NK-92 (cell line): ENCODE measurements around the gene PIGZ.

ENCODE experiments used
- DNase-seq: peaks from one replicate; lab custom pipeline; 2025; ENCODE audit not compliant: unreplicated experiment; lab: John Stamatoyannopoulos, UW

Gene PIGZ

DNA sequence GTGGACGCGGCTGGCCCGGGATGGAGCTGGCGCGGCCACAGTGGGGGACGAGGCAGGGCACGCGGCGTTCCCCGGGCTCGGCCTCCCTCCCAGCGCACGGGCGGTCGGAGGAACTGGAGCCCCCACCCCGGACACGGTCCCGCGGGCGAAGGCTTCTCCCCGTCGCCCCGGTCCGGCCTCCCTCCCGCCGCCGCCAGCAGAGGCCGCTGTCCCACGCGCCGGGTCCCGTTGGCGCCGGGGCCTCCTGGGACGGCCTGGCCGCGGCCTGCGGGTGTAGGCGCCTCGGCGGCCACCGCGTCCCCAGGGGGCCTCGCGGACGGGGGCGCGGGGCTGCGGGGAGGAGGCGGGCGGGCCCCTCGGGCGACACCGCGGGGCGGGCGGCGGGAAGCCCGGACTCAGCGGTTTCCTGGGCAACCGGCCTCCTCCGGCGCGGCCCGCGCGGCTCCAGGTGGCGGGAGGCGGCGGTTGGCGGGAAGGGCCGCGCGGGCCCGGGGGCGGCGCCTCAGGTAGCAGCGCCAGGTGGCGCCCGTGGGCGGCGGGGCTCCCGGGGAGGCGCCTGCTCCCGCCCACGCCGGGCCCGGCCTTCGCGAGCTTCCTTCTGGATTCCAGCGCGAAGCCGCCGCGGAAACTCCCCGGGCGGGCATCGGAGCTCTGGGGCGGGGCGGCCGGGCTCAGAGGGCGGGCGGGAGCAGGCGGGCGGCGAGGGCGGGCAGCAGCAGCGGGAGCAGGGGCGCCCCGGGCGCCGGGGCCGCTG, 34.2 kb upstream of the PIGZ start:
- DNase-seq, result peak; percentile 12

DNA sequence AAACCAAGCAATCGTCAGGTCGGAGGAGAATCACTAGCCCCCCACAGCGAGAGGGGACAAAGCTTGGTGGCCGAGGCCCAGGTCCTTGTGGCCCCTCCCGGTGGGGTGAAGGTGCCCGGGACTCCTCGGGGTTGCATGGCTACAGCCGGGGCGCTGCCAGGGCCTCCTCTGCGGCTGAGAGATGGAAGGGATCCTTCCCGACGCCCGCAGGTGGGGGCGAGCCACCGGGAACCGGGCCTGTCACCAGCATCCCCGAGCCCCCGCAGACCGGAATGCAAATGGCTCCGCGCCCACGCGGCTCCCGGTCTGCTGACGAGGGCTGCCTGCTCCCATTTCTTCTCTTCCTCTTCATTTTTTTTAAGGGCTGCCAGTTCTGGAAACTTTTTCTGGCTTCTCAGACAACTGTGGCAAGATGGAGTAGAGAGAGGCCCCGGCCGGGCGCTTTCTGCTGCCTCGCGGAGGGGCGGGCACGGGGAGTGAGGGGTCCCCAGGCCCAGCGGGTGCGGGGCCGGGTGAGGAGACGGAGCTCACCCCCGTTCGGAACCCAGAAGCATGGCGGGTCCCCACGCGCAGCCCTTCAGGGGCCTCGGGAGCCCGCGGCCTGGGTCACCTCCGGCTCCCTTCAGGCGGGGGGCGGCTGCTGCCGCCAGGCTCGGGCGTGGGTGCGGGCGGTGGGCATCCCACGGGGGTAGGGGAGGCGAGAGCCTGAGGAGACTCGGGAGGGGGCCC, 33.5 kb upstream of the PIGZ start:
- DNase-seq, result no peak

DNA sequence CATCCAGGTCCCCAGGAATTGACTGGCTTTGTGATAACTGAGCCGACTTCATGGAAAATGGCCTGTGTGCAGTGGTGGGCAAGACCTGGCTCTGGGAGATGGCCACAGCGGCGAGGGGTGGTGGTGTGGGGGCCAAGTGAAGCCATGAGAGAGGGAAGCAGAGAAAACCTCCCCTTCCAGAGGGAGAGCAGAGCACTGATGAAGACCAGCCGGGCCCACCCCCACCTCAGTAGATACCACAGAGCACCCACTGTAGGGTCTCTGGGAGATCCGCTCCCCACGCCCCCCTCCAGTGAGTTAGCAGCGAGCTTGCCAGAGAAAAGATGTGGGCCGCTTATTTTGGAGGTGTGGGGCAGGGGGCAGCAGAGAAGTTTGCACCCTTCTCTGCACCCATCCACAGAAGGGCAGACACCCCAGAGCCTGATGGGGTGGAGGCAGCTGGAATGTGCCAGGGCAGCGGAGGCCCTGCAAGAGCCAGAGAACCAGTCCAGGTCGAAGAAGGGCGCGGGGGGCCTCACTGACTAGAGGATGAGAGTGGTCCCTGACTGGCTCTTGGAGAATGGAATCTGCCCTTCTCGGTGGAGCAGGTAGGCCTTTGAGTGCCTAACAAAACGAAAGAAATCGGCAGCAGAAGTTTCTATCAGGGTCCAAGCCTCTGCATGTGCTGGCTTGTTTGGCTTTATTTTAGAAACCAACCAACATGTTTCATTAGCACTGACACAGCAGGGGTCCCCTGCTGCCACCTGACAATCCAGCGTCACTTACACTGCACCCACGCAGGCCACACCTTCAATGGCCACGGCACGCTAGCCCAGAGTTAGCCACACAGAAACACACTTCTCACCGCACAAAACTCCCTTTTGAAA, 32.7 kb upstream of the PIGZ start:
- no peak for DNase-seq

DNA sequence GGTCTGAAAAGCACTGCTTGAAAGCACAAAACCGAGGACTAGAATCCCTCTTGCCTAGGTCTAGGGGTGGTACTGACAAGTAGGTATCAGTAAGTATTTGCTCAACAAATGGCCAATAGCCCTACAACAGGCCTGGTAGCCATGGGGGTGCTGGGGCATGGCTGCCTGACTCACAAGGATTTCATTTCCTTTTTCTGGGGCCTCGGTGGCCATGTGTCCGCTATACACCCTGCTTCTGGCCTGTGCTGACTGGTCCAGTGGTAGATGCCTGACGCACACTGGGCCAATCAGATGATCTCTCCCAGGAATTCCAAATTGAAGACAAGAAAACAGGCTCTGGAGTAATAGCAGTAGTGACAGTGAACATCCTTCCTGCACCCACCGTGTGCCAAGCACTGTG, 31.6 kb upstream of the PIGZ start:
- no peak for DNase-seq

DNA sequence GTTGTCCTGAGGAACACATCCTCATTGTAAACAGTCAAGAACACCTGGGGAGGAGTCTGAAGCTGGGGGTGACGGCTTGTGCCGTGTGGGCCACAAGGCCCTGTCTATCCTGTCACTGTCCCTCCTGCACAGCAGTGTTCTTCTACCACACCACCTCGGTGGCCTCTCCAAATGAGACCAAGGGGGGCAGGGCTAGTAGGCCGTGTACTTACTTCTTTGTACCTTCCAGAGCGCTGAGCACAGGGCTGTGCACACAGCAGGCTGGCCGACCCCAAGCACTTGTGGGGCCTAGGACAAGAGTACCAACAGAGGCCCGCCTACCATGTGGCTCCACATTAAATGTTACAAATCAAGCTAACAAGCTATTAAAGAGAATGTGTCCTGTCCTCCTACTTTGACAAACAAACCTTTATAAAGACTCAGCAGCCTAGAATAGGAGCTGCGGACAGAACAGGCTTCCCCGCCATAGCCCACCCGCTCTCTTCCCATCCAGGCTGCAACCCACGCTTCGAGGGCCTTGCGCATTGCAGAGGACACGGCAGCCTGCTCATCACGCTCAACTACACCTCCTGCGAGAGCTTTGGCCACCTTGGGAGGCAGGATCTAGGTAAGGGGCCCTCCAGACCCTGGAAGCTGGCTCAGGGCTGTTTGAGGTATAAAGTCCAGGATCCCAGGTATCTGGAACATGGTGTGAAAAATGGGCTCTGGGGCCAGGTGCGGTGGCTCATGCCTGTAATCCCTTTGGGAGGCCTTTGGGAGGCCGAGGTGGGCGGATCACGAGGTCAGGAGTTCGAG, 30.5 kb upstream of the PIGZ start:
- DNase-seq, result no peak

DNA sequence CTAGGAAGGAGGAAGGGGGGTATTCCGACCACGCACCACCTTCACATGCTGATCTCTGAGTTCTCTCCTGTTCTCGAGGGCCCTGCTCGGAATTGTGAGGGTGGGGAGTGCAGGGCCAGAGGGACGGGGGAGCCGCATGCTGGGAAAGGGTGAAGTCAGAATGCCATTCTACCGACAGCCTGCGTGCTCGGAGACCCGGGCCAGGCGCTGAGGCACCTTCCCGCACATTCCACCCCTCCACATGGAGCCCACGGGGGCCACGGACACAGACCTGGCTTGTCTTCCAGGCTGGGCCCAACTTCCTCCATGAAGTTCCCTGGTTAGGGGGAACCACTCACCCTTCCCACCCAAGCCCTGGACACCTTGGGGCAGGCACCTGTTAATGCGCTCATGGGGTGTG, 28.7 kb upstream of the PIGZ start:
- DNase-seq, result no peak

DNA sequence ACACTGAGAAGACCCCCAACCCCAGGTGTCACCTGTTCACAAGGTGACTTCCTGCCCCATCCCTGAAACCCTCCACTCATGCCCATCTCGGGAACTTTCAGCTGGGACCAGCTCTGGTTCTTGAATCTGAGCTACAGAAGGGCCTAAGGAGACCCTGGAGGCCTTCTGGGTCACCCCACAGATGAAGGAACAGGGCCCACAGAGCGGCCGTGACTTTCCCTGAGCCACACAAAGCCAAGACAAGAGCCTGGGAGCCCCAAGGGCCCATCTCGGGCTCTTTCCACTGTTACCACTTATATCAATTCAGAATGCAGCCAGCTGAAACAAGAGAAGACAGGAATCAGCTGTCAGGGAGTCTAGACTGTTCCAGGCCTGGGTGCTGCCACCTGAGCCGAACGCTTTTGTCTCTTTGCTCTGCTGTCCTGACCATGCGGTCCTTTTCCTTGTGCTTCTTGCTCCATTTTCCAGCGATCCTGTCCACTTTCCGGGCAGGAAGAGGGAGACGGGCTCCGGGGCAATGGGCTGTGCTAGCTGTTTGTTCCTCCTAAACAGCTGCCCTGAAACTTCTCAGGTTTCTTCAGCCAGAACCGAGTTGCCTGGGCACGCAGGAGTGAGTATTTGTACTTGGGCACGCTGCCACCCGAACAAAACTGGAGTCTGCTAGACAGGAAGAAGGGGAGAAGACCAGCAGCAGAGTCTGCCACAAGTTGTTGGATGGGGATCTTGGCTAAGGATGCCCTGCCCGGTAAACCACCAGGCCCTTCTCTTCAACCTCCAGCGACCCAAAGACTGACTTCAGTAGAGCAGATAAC, 28.0 kb upstream of the PIGZ start:
- no peak for DNase-seq

DNA sequence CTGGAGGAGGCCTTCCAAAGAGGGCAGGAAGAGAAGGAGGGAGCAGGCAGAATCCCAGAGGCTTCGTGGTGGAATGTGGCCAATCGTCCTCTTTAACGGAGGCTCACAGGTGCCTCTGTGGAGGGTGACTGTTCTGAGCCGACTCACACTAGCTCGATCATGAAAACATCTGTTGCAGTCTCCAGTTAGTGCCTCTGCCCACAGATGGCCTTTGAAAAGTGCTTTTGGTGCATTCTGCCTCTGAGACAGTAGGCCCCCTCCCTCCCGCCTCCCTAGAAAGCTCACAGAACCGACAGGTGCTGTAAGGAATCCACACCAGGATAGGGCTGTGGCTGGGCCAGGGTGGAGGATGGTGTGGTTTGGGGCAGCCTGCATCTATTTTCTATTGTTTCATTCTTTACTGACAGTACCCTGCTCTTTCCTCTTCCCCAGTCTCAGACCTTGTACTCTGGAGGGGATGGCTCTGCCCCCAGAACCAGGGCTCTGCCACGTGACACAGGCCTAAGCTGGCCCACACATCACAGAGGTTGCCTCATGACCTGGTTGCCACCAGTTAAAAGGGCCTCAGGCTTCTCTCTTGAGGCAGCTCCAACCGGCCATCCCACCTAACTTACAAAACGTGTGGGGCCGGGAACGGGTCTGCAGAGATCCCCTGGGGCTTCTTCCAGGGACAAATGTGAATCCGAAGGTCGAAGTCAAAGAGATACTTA, 27.2 kb upstream of the PIGZ start:
- no peak for DNase-seq

DNA sequence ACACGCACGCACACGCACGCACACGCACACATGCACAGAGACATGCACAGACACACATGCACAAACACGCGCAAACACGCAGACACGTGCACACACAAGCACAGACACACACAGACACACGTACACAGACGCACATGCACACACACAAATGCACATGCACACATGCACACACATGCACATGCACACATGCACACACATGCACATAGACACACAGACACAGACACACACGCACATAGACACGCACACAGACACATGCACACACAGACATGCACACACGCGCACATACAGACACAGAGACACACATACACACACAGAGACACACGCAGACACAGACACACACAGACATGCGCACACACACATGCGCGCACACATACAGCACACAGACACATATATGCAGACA, 26.4 kb upstream of the PIGZ start:
- no peak for DNase-seq

DNA sequence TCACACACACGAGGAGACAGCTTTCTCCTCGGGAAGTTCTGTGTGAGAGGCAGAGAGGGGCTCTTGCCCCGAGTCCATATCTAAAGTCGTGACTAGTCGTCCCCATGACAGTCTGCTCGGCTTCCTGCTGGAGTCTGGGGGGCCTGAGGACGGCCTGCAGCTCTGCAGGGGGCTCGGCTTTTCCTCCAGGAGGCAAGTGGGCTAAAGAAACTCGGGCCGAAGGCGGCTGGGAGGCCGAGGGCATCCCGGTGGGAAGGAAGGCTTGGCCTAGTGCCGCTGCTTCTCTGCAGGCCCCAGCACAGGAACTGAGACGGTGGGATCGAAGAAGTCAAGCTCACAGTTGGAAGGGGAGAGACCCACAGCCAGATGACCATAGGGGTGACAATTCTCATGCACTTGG, 25.4 kb upstream of the PIGZ start:
- DNase-seq, result no peak

DNA sequence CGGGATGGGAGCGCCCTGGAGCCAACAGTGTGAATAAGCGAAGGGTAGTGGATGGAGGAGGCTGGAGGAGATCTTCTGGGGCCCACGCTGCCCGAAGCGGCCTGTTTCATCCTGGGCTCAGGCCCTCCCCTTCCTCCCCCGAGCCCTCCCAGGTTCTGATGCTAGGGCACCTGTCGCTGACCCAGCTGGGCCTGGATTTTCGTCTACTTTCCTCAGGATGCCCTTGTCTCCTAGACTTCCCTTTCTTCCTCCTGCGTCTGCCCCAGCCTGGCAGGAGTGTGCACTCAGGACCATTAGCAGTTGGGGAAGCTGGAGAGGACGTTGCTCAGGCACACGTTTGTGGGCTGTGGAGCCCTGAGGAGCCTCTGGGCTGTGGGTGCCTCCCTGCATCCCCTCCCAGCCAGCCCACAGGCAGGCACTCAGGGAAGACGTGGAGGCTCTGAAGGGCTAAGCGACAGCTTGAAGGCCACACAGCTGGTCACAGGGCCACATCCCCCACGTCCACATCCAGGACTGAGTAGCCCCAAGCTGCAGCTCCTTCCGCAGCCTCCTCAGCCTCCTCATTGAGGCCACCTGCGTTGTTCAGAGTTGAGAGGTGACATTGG, 23.9 kb upstream of the PIGZ start:
- DNase-seq, result no peak

DNA sequence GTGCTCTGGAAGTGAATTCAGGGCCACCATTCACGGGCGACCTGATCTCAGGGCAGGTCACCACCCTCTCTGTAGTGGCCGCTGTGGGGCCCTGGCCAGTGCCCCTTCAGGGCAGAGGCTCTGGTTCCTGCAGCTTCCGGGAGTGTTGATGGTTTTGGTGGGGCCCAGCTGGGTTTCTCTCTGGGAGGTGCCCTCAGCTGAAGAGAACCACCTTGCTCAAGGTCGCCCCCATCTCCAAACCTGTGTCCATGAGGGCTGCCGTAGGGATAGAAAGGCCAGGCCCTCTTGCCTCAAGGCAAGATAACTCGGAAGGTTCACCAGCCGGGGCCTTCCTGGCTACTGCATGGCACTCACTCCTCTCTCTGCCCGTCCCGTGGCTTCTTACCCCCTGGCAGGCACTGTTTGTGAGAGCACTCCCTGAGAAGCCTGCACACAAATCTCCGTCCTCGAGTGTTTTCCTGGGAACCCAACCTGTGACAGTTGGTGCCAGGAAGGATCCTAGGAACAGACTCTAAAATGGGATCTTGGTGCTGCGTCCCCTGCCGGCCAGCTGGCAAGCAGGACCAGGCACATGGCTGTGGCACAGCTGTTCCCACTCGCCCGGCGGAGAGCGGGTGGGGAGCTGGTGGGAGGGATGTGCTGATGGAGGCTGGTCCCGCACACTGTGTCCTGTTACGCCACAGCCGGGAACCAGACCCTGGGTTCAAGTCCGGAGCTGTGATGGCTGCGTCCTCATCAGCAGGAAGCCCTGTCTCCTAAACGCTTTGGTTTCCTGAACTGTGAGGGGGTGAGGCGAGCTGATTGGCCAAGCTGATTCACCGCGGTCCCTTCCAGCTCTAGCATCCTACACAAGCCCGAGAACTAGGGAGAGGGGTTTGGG, 23.2 kb upstream of the PIGZ start:
- DNase-seq, result no peak

DNA sequence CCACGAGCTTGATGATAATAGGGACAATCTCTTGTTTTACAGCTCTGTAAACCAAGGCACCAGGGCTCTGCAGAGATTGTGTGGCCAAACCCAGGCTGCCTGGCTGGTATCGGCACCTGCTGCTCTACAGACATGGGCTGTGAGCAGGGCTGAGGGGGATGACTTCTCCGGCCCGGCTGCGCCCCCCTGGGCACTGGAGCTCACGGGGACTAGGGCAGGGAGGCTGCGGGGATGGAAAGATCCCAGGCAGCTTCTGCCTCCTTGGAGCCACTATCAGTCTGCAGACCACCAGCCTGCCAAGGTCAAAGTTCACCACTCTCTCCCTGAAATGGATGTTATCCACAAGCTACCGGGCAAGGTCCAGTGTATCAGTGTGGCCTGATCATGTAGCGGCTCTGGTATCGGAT, 22.0 kb upstream of the PIGZ start:
- no peak for DNase-seq

DNA sequence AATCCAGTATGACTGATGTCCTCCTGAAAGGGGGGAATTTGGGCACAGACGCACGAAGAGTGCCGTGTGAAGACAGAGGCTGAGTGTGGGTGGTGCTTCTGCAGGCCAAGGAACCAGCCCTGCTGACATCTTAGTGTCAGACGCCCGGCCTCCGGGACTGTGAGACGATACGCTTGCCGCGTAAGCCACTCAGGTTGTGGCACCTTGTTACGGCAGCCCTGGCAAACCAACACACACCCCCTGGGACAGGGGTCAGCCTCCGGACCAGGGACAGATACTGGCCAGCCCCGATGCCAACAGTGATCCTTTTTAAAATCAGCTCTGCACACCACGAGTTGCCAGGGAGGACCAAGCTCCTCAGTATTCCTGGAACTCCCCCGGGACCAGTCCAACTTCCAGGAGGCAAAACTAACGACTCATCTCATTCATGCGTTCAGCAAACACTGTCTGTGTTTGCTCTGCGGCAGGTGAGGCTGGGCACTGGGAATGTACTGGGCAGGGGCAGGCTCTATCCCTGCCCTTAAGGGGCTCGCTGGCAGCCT, 21.2 kb upstream of the PIGZ start:
- DNase-seq, result no peak

DNA sequence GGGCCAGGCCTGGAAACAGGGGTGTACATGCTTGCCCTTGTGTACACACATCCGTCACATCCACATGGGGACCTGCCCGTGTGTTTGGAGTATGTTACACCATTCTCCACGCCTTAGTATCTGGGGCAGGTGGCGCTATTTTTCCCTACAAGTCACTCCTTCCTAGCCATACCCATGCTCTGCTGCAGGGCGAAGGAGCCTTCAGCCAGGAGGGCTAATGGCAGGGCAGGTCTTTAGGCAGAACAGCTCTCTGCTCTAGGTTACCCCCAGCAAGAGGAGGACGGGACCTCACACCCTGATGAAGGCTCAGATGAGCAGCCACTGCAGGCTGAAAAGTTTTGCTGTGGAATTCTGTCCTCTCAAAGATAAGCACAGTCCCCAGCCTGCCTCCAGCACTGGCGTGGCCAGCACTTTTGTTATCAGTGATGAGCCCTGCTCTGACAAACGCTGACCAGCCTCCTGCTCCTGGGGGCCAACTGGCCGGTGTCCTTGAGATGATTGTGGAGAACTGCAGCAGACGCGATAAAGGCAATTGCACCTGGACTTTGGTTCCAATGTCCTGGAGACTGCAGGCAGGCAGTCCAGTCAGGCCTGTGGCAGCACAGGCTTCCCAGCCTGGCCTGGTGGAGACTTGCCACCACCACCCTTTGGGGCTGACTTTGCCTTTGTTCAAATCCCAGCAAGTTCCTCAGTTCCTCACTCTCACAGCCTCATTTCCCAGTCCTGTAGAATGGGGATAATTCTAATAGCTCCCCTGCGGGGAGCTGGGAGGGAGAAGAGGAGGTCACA, 19.8 kb upstream of the PIGZ start:
- no peak for DNase-seq

DNA sequence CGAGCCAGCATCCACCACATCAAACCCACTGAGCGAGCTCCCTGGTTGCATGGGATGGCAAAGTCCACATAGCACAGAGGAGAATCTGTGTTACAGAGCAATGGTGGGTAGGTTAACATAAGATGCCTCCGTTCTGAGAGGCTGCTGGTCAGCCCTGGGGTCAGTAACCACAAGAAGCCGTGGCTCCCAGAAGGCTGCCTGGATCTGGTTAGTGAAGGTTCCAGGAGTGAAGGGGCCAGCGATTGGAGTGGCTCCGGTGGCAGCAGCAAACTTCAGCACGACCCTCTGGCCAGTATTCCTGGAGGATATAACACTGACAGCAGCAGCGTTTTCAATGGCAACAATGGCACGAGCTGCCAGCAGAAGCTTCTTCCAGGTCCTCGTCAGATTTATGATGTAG, 18.4 kb upstream of the PIGZ start:
- DNase-seq, result no peak
